ENCODE measurements around the gene TLR2. TPM values are rescaled to one million over a fixed set of nuclear protein-coding genes. Genes with fewer than 3 reads are reported as not detected.

Gene TLR2
- total and polyA plus RNA-seq, 2 of the 4 experiments (the other 2 are of a cell fraction): under 0.01 to 0.03 TPM

DNA sequence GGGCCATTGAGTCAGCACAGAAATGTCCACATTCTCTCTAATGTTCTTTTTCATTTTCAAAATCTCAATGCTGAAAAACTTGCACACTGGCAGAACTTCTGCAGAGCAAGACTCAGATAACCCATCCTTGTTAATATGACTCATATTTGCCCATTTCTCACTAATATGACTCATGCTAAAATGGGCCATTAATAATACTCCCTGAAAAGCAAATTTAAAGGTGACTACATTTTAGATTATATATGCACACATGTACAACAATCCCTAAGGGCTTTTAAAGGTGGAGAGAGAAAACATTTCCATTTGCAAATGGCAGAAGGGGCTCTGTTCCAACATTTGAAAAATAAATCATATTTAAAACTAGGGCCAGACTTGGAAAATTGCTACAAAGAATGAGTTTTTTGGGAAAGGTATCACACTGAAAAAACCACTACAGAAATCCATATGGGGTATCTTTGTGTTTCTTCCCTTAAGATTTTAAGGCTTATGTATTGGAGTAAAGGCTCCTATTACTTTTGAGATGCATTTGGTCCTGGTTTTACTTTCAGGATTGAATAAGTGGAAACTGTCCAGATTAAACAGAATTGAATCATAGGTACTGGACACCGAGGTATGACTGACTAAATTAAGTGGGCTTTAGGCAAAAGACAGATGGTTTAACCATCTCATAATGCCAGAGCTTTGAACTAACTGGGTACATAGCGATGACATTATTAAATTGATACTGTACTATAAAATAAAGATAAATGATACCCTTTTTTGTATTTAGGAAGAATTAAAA is 30.0 kb downstream of the TLR2 start:
- Histone ChIP-seq H4K20me1 (ENCODE audit: insufficient read depth, low read length) (no peaks in the 10 kb centered on the region), H3K14ac (replicated peaks; ENCODE audit: low read depth, low read length) (no peak overlapping the region), H2BK120ac (ENCODE audit: low read depth, low read length) (no peak overlapping the region), H3K4me3 (ENCODE audit: insufficient read depth, low read depth, low read length) (no peak overlapping the region), H3K36me3 (ENCODE audit: control insufficient read depth, insufficient read depth, low read length) (no peaks in the 10 kb centered on the region), H2AFZ (replicated peaks; ENCODE audit: low read length, poor library complexity) (no peak overlapping the region), H3K9me3 (ENCODE audit: control insufficient read depth, insufficient read depth, low read length) (no peaks in the 10 kb centered on the region), H4K8ac (ENCODE audit: low read depth in 2 of 2, low read length in 2 of 2) (no peak overlapping the region), H3K18ac (ENCODE audit: low read depth, low read length) (no peak overlapping the region), H2BK5ac (ENCODE audit: low read depth, low read length, poor library complexity, severe bottlenecking) (no peak overlapping the region), H3K27ac (ENCODE audit: insufficient read depth, low read length) (no peak overlapping the region), H3K23ac (ENCODE audit: low read depth, low read length) (no peak overlapping the region), H2AK5ac (ENCODE audit: low read depth, low read length) (no peak overlapping the region), H3K27me3 (ENCODE audit: control insufficient read depth, insufficient read depth, low read length) (no peaks in the 10 kb centered on the region), H3K4me2 (ENCODE audit: low read depth, low read length) (no peak overlapping the region), H3K56ac (ENCODE audit: extremely low read depth, insufficient read depth, low read length) (no peak overlapping the region), H2BK15ac (ENCODE audit: low read depth, low read length) (no peak overlapping the region), H3K4me1 (ENCODE audit: control insufficient read depth, insufficient read depth, low read length) (no peaks in the 10 kb centered on the region), H3K9ac (ENCODE audit: low read depth, low read length) (no peak overlapping the region), H3K9me1 (ENCODE audit: insufficient read depth, low read length) (no peaks in the 10 kb centered on the region), H2AK9ac (replicated peaks; ENCODE audit: low read depth, low read length, poor library complexity) (no peak overlapping the region), H3K79me1 (ENCODE audit: low read depth in 1 of 2, low read length in 2 of 2) (no peaks in the 10 kb centered on the region), H4K5ac (ENCODE audit: low read depth, low read length) (no peak overlapping the region), H4K91ac (ENCODE audit: insufficient read depth, low read depth, low read length) (no peak overlapping the region), H3K4ac (ENCODE audit: low read depth, low read length) (no peak overlapping the region), H2BK20ac (ENCODE audit: low read depth, low read length) (no peak overlapping the region)
- no TSS peak for BruUV-seq (replicated peaks)
- dilution Hi-C loops (cut with HindIII; ENCODE audit: low sequenced_read_pairs, unreplicated experiment): no loop called here
- WGBS, 2 experiments (ENCODE audit: extremely low coverage in 2 of 2, insufficient read length in 1 of 2): no CpG with 5 or more reads among the region's 2 CpGs
- intact Hi-C loops (cut with micrococcal nuclease): no loop called here
- ATAC-seq (ENCODE audit: low read depth): no peak
- TF ChIP-seq RCOR1 (IDR thresholded peaks at IDR 0.05; ENCODE audit: insufficient replicate concordance, low read length): no peak
- TF ChIP-seq, protein P1, sequence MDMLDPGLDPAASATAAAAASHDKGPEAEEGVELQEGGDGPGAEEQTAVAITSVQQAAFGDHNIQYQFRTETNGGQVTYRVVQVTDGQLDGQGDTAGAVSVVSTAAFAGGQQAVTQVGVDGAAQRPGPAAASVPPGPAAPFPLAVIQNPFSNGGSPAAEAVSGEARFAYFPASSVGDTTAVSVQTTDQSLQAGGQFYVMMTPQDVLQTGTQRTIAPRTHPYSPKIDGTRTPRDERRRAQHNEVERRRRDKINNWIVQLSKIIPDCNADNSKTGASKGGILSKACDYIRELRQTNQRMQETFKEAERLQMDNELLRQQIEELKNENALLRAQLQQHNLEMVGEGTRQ (IDR thresholded peaks at IDR 0.05; ENCODE audit: low read depth, low read length): no peak
- no peak for TF ChIP-seq NFE2L2 (IDR thresholded peaks at IDR 0.05; ENCODE audit: low read depth, low read length)
- no peak for TF ChIP-seq CEBPB (IDR thresholded peaks at IDR 0.05; ENCODE audit: low read depth, low read length)
- TF ChIP-seq POLR2A (IDR thresholded peaks at IDR 0.05; ENCODE audit: low read depth, low read length): no peak
- TF ChIP-seq SMC3 (IDR thresholded peaks at IDR 0.05; ENCODE audit: low read depth, low read length): no peak
- TF ChIP-seq, protein P2, sequence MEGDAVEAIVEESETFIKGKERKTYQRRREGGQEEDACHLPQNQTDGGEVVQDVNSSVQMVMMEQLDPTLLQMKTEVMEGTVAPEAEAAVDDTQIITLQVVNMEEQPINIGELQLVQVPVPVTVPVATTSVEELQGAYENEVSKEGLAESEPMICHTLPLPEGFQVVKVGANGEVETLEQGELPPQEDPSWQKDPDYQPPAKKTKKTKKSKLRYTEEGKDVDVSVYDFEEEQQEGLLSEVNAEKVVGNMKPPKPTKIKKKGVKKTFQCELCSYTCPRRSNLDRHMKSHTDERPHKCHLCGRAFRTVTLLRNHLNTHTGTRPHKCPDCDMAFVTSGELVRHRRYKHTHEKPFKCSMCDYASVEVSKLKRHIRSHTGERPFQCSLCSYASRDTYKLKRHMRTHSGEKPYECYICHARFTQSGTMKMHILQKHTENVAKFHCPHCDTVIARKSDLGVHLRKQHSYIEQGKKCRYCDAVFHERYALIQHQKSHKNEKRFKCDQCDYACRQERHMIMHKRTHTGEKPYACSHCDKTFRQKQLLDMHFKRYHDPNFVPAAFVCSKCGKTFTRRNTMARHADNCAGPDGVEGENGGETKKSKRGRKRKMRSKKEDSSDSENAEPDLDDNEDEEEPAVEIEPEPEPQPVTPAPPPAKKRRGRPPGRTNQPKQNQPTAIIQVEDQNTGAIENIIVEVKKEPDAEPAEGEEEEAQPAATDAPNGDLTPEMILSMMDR (conservative IDR thresholded peaks at IDR 0.05; ENCODE audit: low read depth, low read length): no peak
- DNase-seq: peak; percentile 1
- ChIA-PET POLR2A (ENCODE audit: unreplicated experiment) (no interaction called here), CTCF (no interaction called here)
- in situ Hi-C loops (cut with MboI; ENCODE audit: low sequenced_read_pairs): no loop called here

Measured in IMR-90 (cell line).